ENCODE results near the gene METTL16. TPM values are rescaled to one million over a fixed set of nuclear protein-coding genes. Genes with fewer than 3 reads are reported as not detected.

Gene METTL16
- total and polyA plus RNA-seq, 2 of the 4 experiments (the other 2 are of a cell fraction), result 11.8 to 15.4 TPM

GRCh38 chr17:2405247-2405926, 106.3 kb downstream of the METTL16 start:
- ATAC-seq (ENCODE audit: low read depth), result peak; percentile 1
- Histone ChIP-seq H2AK5ac (ENCODE audit: low read depth, low read length) (peak overlapping the region; percentile 91), H3K27me3 (ENCODE audit: control insufficient read depth, insufficient read depth, low read length) (no peaks in the 10 kb centered on the region), H2AFZ (replicated peaks; ENCODE audit: low read length, poor library complexity) (no peak overlapping the region), H3K27ac (ENCODE audit: insufficient read depth, low read length) (peak overlapping the region; percentile 79), H4K20me1 (ENCODE audit: insufficient read depth, low read length) (peaks cover 4% of the 10 kb centered on the region; the same call in 1 of the 2 replicates), H2BK5ac (ENCODE audit: low read depth, low read length, poor library complexity, severe bottlenecking) (peak overlapping the region; percentile 91), H3K9me1 (ENCODE audit: insufficient read depth, low read length) (peaks cover 30% of the 10 kb centered on the region), H3K4me1 (ENCODE audit: control insufficient read depth, insufficient read depth, low read length) (peaks cover 33% of the 10 kb centered on the region), H3K9ac (ENCODE audit: low read depth, low read length) (no peak overlapping the region), H3K56ac (ENCODE audit: extremely low read depth, insufficient read depth, low read length) (peak overlapping the region; percentile 74; the same call in 1 of the 2 replicates), H4K5ac (ENCODE audit: low read depth, low read length) (no peak overlapping the region), H3K23ac (ENCODE audit: low read depth, low read length) (peak overlapping the region; percentile 83; the same call in 1 of the 2 replicates), H3K36me3 (ENCODE audit: control insufficient read depth, insufficient read depth, low read length) (no peaks in the 10 kb centered on the region), H2BK20ac (ENCODE audit: low read depth, low read length) (peak overlapping the region; percentile 60), H4K91ac (ENCODE audit: insufficient read depth, low read depth, low read length) (peak overlapping the region; percentile 74), H3K4ac (ENCODE audit: low read depth, low read length) (peak overlapping the region; percentile 96), H3K4me3 (ENCODE audit: insufficient read depth, low read depth, low read length) (no peak overlapping the region), H3K79me1 (ENCODE audit: low read depth in 1 of 2, low read length in 2 of 2) (peaks cover 5 to 30% of the 10 kb centered on the region in 2 experiments; a peak in 2 of 4 replicates), H3K18ac (ENCODE audit: low read depth, low read length) (peak overlapping the region; percentile 5), H2AK9ac (replicated peaks; ENCODE audit: low read depth, low read length, poor library complexity) (peak overlapping the region; percentile 3), H3K14ac (replicated peaks; ENCODE audit: low read depth, low read length) (peak overlapping the region; percentile 85), H4K8ac (ENCODE audit: low read depth in 2 of 2, low read length in 2 of 2) (peak overlapping the region; percentile 87 to 95; a peak in 3 of 4 replicates), H3K9me3 (ENCODE audit: control insufficient read depth, insufficient read depth, low read length) (no peaks in the 10 kb centered on the region), H2BK15ac (ENCODE audit: low read depth, low read length) (peak overlapping the region; percentile 94; the same call in 2 of the 3 replicates), H2BK120ac (ENCODE audit: low read depth, low read length) (peak overlapping the region; percentile 94), H3K4me2 (ENCODE audit: low read depth, low read length) (peak overlapping the region; percentile 23)
- no TSS peak for BruUV-seq (replicated peaks)
- intact Hi-C loops (cut with micrococcal nuclease) (no loop called here), dilution Hi-C loops (cut with HindIII; ENCODE audit: low sequenced_read_pairs, unreplicated experiment) (no loop called here), in situ Hi-C loops (cut with MboI; ENCODE audit: low sequenced_read_pairs) (no loop called here)
- POLR2A ChIA-PET (ENCODE audit: unreplicated experiment), result interaction anchor here (0.6 kb wide), 1 partner anchor 12 kb away, joined by 3 read pairs; no protein-coding TSS in a partner anchor
- peak; percentile 94 for DNase-seq
- CTCF ChIA-PET, result interaction anchor here (0.9 to 2.2 kb wide), 3 partner anchors 10 to 53 kb away, joined by 3 to 10 read pairs (median 10); no protein-coding TSS in a partner anchor
- TF ChIP-seq CEBPB (IDR thresholded peaks at IDR 0.05; ENCODE audit: low read depth, low read length) (peak; percentile 59; the same call in 1 of the 2 replicates), NFE2L2 (IDR thresholded peaks at IDR 0.05; ENCODE audit: low read depth, low read length) (peak; percentile 67; the same call in 1 of the 2 replicates), CTCF (conservative IDR thresholded peaks at IDR 0.05; ENCODE audit: low read depth, low read length) (no peak), BHLHE40 (IDR thresholded peaks at IDR 0.05; ENCODE audit: low read depth, low read length) (no peak), RAD21 (IDR thresholded peaks at IDR 0.05; ENCODE audit: low read length) (no peak), CHD1 (IDR thresholded peaks at IDR 0.05; ENCODE audit: low read depth, low read length) (no peak), FOS (IDR thresholded peaks at IDR 0.05; ENCODE audit: low read depth, low read length) (peak; percentile 70)
- WGBS, 2 experiments (ENCODE audit: extremely low coverage in 2 of 2, insufficient read length in 1 of 2), result 47% methylated on average over 2 of the region's 14 CpGs; no CpG with 5 or more reads in 1 of the 2 experiments
